IMR-90 (cell line): Measurements from ENCODE around the gene STARD4. TPM values are rescaled to one million over a fixed set of nuclear protein-coding genes. Genes with fewer than 3 reads are reported as not detected.

Experiments used
- ATAC-seq: fragments of 200-7000 bp; cut with Tn5 transposase; 2 replicates; pipeline ENCODE4 v1.9.1; 2020; ENCODE audit warnings: low read depth, mild to moderate bottlenecking, moderate library complexity
- BruUV-seq: library from RNA; stranded (reverse); fragments of 400-500 nt; replicated peaks from 2 replicates; lab custom pipeline; 2021; lab: Mats Ljungman, UMichigan
- CTCF ChIA-PET: fragments of 300-600 bp; formaldehyde crosslinking; extraction: SDS; loops from one replicate; lab custom pipeline; 2021; ENCODE audit warnings: antibody characterized with exemption; lab: Yijun Ruan, JAX
- POLR2A ChIA-PET: fragments of 300-600 bp; sonication (Branson Sonifier 250); formaldehyde crosslinking; loops from one replicate; lab custom pipeline; 2022; ENCODE audit warnings: antibody characterized with exemption; ENCODE audit not compliant: unreplicated experiment; lab: Charles Lee
- DNase-seq: peaks from one replicate; pipeline ENCODE4 v3.0.0; 2013
- H2AFZ ChIP-seq: replicated peaks from 2 replicates; pipeline ENCODE3; 2013; ENCODE audit warnings: low read length, mild to moderate bottlenecking; ENCODE audit not compliant: poor library complexity
- H2AK5ac ChIP-seq: 2 replicates; pipeline ENCODE4 v1.6.1; 2013; ENCODE audit warnings: low read depth, low read length, inconsistent platforms
- H2AK9ac ChIP-seq: replicated peaks from 2 replicates; pipeline ENCODE3; 2013; ENCODE audit warnings: mild to moderate bottlenecking, low read depth, low read length, moderate library complexity; ENCODE audit not compliant: poor library complexity
- H2BK120ac ChIP-seq: 2 replicates; pipeline ENCODE4 v1.6.1; 2013; ENCODE audit warnings: low read depth, low read length, inconsistent platforms
- H2BK15ac ChIP-seq: 3 replicates; pipeline ENCODE4 v1.6.1; 2013; ENCODE audit warnings: low read depth, low read length, inconsistent platforms
- H2BK20ac ChIP-seq: 2 replicates; pipeline ENCODE4 v1.6.1; 2013; ENCODE audit warnings: low read depth, mild to moderate bottlenecking, inconsistent platforms, low read length, moderate library complexity
- H2BK5ac ChIP-seq: 2 replicates; pipeline ENCODE4 v1.6.1; 2013; ENCODE audit warnings: mild to moderate bottlenecking, low read depth, low read length, inconsistent platforms; ENCODE audit not compliant: poor library complexity, severe bottlenecking
- H3K14ac ChIP-seq: replicated peaks from 2 replicates; pipeline ENCODE4 v1.6.1; 2013; ENCODE audit warnings: low read depth, low read length, inconsistent platforms
- H3K18ac ChIP-seq: 2 replicates; pipeline ENCODE4 v1.6.1; 2013; ENCODE audit warnings: low read depth, low read length, control low read depth
- H3K23ac ChIP-seq: 2 replicates; pipeline ENCODE4 v1.6.1; 2013; ENCODE audit warnings: low read depth, low read length, inconsistent platforms
- H3K27ac ChIP-seq: 2 replicates; pipeline ENCODE4 v1.5.1; 2013; ENCODE audit warnings: mild to moderate bottlenecking, control low read depth, low read length; ENCODE audit not compliant: insufficient read depth
- H3K27me3 ChIP-seq: 2 replicates; pipeline ENCODE4 v1.6.1; 2013; ENCODE audit warnings: low read length; ENCODE audit not compliant: control insufficient read depth, insufficient read depth
- H3K36me3 ChIP-seq: 2 replicates; pipeline ENCODE4 v1.6.1; 2013; ENCODE audit warnings: low read length, mixed read lengths; ENCODE audit not compliant: control insufficient read depth, insufficient read depth
- H3K4ac ChIP-seq: 2 replicates; pipeline ENCODE4 v1.6.1; 2013; ENCODE audit warnings: low read depth, low read length, inconsistent platforms
- H3K4me1 ChIP-seq: 2 replicates; pipeline ENCODE4 v1.6.1; 2013; ENCODE audit warnings: low read length, mixed read lengths; ENCODE audit not compliant: control insufficient read depth, insufficient read depth
- H3K4me2 ChIP-seq: 2 replicates; pipeline ENCODE4 v1.6.1; 2013; ENCODE audit warnings: low read depth, mild to moderate bottlenecking, control low read depth, low read length, moderate library complexity
- H3K4me3 ChIP-seq: 2 replicates; pipeline ENCODE4 v1.5.1; 2013; ENCODE audit warnings: low read depth, mild to moderate bottlenecking, control low read depth, low read length, moderate library complexity; ENCODE audit not compliant: insufficient read depth
- H3K56ac ChIP-seq: 2 replicates; pipeline ENCODE4 v1.6.1; 2013; ENCODE audit warnings: low read length, inconsistent platforms; ENCODE audit not compliant: insufficient read depth; ENCODE audit errors: extremely low read depth
- H3K79me1 ChIP-seq, 2 experiments: 2 replicates each; pipeline ENCODE4 v1.6.1; 2013; ENCODE audit warnings: low read length in 2 of 2, inconsistent platforms in 1 of 2, low read depth in 1 of 2
- H3K9ac ChIP-seq: 2 replicates; pipeline ENCODE4 v1.6.1; 2013; ENCODE audit warnings: low read depth, low read length, control low read depth
- H3K9me1 ChIP-seq: 2 replicates; pipeline ENCODE4 v1.6.1; 2013; ENCODE audit warnings: low read length, inconsistent platforms; ENCODE audit not compliant: insufficient read depth
- H3K9me3 ChIP-seq: 2 replicates; pipeline ENCODE4 v1.6.1; 2013; ENCODE audit warnings: low read length; ENCODE audit not compliant: control insufficient read depth, insufficient read depth
- H4K20me1 ChIP-seq: 2 replicates; pipeline ENCODE4 v1.6.1; 2013; ENCODE audit warnings: low read length, inconsistent platforms; ENCODE audit not compliant: insufficient read depth
- H4K5ac ChIP-seq: 2 replicates; pipeline ENCODE4 v1.6.1; 2013; ENCODE audit warnings: mild to moderate bottlenecking, low read depth, low read length, control low read depth
- H4K8ac ChIP-seq, 2 experiments: 2 replicates each; pipeline ENCODE4 v1.6.1; 2013; ENCODE audit warnings: low read depth in 2 of 2, low read length in 2 of 2, control low read depth in 1 of 2, inconsistent platforms in 1 of 2
- H4K91ac ChIP-seq: 2 replicates; pipeline ENCODE4 v1.6.1; 2013; ENCODE audit warnings: low read depth, low read length, inconsistent platforms; ENCODE audit not compliant: insufficient read depth
- BHLHE40 ChIP-seq: fragments of 150-350 bp; IDR thresholded peaks from 2 replicates; pipeline ENCODE4 v1.6.1; 2016; ENCODE audit warnings: mild to moderate bottlenecking, low read depth, low read length
- CHD1 ChIP-seq: IDR thresholded peaks from 2 replicates; pipeline ENCODE4 v1.6.1; 2012; ENCODE audit warnings: low read depth, low read length, improper control_type of control experiment
- CTCF ChIP-seq: conservative IDR thresholded peaks from 2 replicates; pipeline ENCODE4 v1.5.1; 2012; ENCODE audit warnings: mild to moderate bottlenecking, low read depth, low read length, improper control_type of control experiment
- ELK1 ChIP-seq: fragments of 150-350 bp; IDR thresholded peaks from 2 replicates; pipeline ENCODE4 v1.6.1; 2016; ENCODE audit warnings: low read depth, mild to moderate bottlenecking, low read length, moderate library complexity, borderline replicate concordance
- MAFK ChIP-seq: IDR thresholded peaks from 2 replicates; pipeline ENCODE4 v1.6.1; 2012; ENCODE audit warnings: low read depth, low read length, improper control_type of control experiment
- MAZ ChIP-seq: IDR thresholded peaks from 2 replicates; pipeline ENCODE4 v1.6.1; 2012; ENCODE audit warnings: low read depth, mild to moderate bottlenecking, low read length, improper control_type of control experiment, moderate library complexity, borderline replicate concordance
- MXI1 ChIP-seq: IDR thresholded peaks from 2 replicates; pipeline ENCODE4 v1.6.1; 2012; ENCODE audit warnings: low read depth, mild to moderate bottlenecking, low read length, moderate library complexity, borderline replicate concordance
- RAD21 ChIP-seq: IDR thresholded peaks from 2 replicates; pipeline ENCODE4 v1.6.1; 2012; ENCODE audit warnings: low read length, improper control_type of control experiment
- RCOR1 ChIP-seq: IDR thresholded peaks from 2 replicates; pipeline ENCODE4 v1.6.1; 2012; ENCODE audit warnings: mild to moderate bottlenecking, low read length, improper control_type of control experiment; ENCODE audit not compliant: insufficient replicate concordance
- SMC3 ChIP-seq: fragments of 150-350 bp; IDR thresholded peaks from 2 replicates; pipeline ENCODE4 v1.6.1; 2016; ENCODE audit warnings: low read depth, mild to moderate bottlenecking, antibody characterized with exemption, low read length, moderate library complexity
- WGBS, 2 experiments: methylation state at CpG; one replicate each; pipeline versions ENCODE4 v1.1.5 to v1.1.7; 2013; ENCODE audit warnings: missing lambda C conversion rate in 2 of 2; ENCODE audit not compliant: insufficient read length in 1 of 2; ENCODE audit errors: extremely low coverage in 2 of 2; 5-methylcytosine and 5-hydroxymethylcytosine counted together
- dilution Hi-C: fragments of 300-500 bp; cut with HindIII; formaldehyde crosslinking; loops from one replicate; pipeline ENCODE4 v1.14.3; 2018; ENCODE audit warnings: low sequenced_read_pairs; ENCODE audit not compliant: unreplicated experiment
- in situ Hi-C: fragments of 300-500 bp; cut with MboI; formaldehyde crosslinking; loops from 3 replicates; pipeline ENCODE4 v1.14.3; 2019; ENCODE audit warnings: low sequenced_read_pairs, inconsistent platforms, mixed read lengths
- intact Hi-C: fragments of 100-400 bp; cut with micrococcal nuclease; formaldehyde crosslinking; loops from 2 replicates; pipeline ENCODE4 v1.10.0; 2022
- polyA plus RNA-seq, 3 experiments: library from polyadenylated mRNA; depleted of rRNA; stranded (reverse); fragments of >200 nt; gene quantifications; 2 replicates each; pipeline ENCODE4 v1.2.3, GENCODE V29; 2012; ENCODE audit warnings: low replicate concordance in 1 of 3
- total RNA-seq: library from RNA; depleted of rRNA; stranded (reverse); fragments of >200 nt; gene quantifications from 2 replicates; pipeline ENCODE4 v1.2.3, GENCODE V29; 2012

Gene STARD4
- total and polyA plus RNA-seq, 2 of the 4 experiments (the other 2 are of a cell fraction), result 21.5 to 30.3 TPM

- Histone ChIP-seq H3K18ac (no peak overlapping the region), H3K56ac (no peak overlapping the region), H2AK9ac (no peak overlapping the region), H3K79me1 (peaks cover 3 to 15% of the 10 kb centered on the region in 2 experiments; a peak in 3 of 4 replicates), H4K8ac (no peak overlapping the region), H3K9me1 (no peaks in the 10 kb centered on the region), H3K4me3 (no peak overlapping the region), H4K20me1 (no peaks in the 10 kb centered on the region), H2BK120ac (no peak overlapping the region), H2BK15ac (no peak overlapping the region), H3K27me3 (no peaks in the 10 kb centered on the region), H3K4me1 (peaks cover 1% of the 10 kb centered on the region; the same call in 1 of the 2 replicates), H3K4me2 (no peak overlapping the region), H3K36me3 (no peaks in the 10 kb centered on the region), H4K5ac (no peak overlapping the region), H2BK20ac (no peak overlapping the region), H2AK5ac (no peak overlapping the region), H2BK5ac (no peak overlapping the region), H3K14ac (no peak overlapping the region), H3K9ac (no peak overlapping the region), H3K27ac (no peak overlapping the region), H3K4ac (no peak overlapping the region), H3K23ac (no peak overlapping the region), H2AFZ (no peak overlapping the region), H3K9me3 (no peaks in the 10 kb centered on the region), H4K91ac (no peak overlapping the region)
- ChIA-PET CTCF (interaction anchor here (1.0 kb wide), 1 partner anchor 22 kb away, joined by 3 read pairs; no protein-coding TSS in a partner anchor), POLR2A (no interaction called here)
- no CpG with 5 or more reads among the region's 1 CpG for WGBS, 2 experiments
- dilution Hi-C loops, result no loop called here
- intact Hi-C loops, result no loop called here
- in situ Hi-C loops, result no loop called here
- no TSS peak for BruUV-seq
- DNase-seq (no peak), ATAC-seq (no peak)
- no peak for TF ChIP-seq MAZ
- TF ChIP-seq SMC3, result no peak
- TF ChIP-seq MXI1, result no peak
- TF ChIP-seq RCOR1, result no peak
- TF ChIP-seq BHLHE40, result no peak
- no peak for TF ChIP-seq MAFK
- no peak for TF ChIP-seq CTCF
- no peak for TF ChIP-seq RAD21
- TF ChIP-seq ELK1, result no peak
- no peak for TF ChIP-seq CHD1
Measured at GRCh38 chr5:111509119-111509518, 3.2 kb downstream of the STARD4 start.
